Thyroid gland (tissue), 4 donors: ENCODE measurements around the gene TNIP3. TPM values are rescaled to one million over a fixed set of nuclear protein-coding genes. Genes with fewer than 3 reads are reported as not detected.

Experiments used
- DNase-seq, 2 donors: peaks; one replicate each; pipeline ENCODE4 v3.0.0-alpha.2; 2019
- H3K27ac ChIP-seq, 3 donors: fragments of 200-600 bp; sonication (generic); 1 replicate in 2 of 3; 2 replicates in 1 of 3; pipeline ENCODE4 v1.5.1; 2016 to 2019; ENCODE audit warnings: mild to moderate bottlenecking in 1 of 3, moderate library complexity in 1 of 3
- H3K27me3 ChIP-seq: fragments of 200-600 bp; sonication (generic); one replicate; pipeline ENCODE4 v1.5.1; 2019
- H3K36me3 ChIP-seq, 2 donors: fragments of 200-600 bp; sonication (generic); one replicate each; pipeline ENCODE4 v1.5.1; 2016 to 2019
- H3K4me1 ChIP-seq, 2 donors: fragments of 200-600 bp; sonication (generic); one replicate each; pipeline ENCODE4 v1.5.1; 2017 to 2019
- H3K4me3 ChIP-seq, 3 donors: fragments of 200-600 bp; sonication (generic); replicated peaks in 1 of 3; 1 replicate in 2 of 3; 2 replicates in 1 of 3; pipeline ENCODE4 v1.5.1; 2016; ENCODE audit warnings: mild to moderate bottlenecking in 1 of 3
- H3K9me3 ChIP-seq: fragments of 200-600 bp; sonication (generic); one replicate; pipeline ENCODE4 v1.5.1; 2017
- CTCF ChIP-seq, 6 experiments: fragments of 200-600 bp in 3 of 6; fragments of 450-650 bp in 3 of 6; sonication (generic) in 3 of 6; IDR thresholded peaks; one replicate each; pipeline ENCODE4 v1.5.1; 2016 to 2019; ENCODE audit warnings: antibody characterized with exemption in 6 of 6, mild to moderate bottlenecking in 2 of 6, inconsistent platforms in 1 of 6, moderate library complexity in 1 of 6
- POLR2A ChIP-seq, 2 donors: fragments of 450-650 bp; IDR thresholded peaks; one replicate each; pipeline ENCODE4 v1.6.1; 2017; ENCODE audit warnings: antibody characterized with exemption in 2 of 2, mild to moderate bottlenecking in 2 of 2, moderate library complexity in 1 of 2
- WGBS, 2 donors: methylation state at CpG; one replicate each; pipeline ENCODE4 v1.1.5; 2017; 5-methylcytosine and 5-hydroxymethylcytosine counted together
- intact Hi-C: fragments of 100-400 bp; cut with DNase I; formaldehyde crosslinking; loops from one replicate; pipeline ENCODE4 v1.15.1; 2023
- total RNA-seq, 4 donors: library from RNA; depleted of rRNA; stranded (reverse); fragments of >200 nt; gene quantifications; one replicate each; pipeline ENCODE4 v1.2.3, GENCODE V29; 2016

Gene TNIP3
- total RNA-seq, 4 donors from 2014 or later, result not detected

- H3K27me3 ChIP-seq, result no peaks in the 10 kb centered on the region
- 82 to 87% methylated on average over 7 of the region's 7 CpGs for WGBS, 2 donors
- H3K4me1 ChIP-seq, result no peaks in the 10 kb centered on the region
- no peak overlapping the region for H3K27ac ChIP-seq
- H3K9me3 ChIP-seq, result no peaks in the 10 kb centered on the region
- TF ChIP-seq CTCF (IDR thresholded peaks at IDR 0.05), result no peak
- no peak for TF ChIP-seq POLR2A (IDR thresholded peaks at IDR 0.05)
- H3K36me3 ChIP-seq, result no peaks in the 10 kb centered on the region
- H3K4me3 ChIP-seq, result no peak overlapping the region
- intact Hi-C loops, result no loop called here
- DNase-seq, result no peak
Measured at GRCh38 chr4:121139533-121140222, 24.4 kb downstream of the TNIP3 start.

GRCh38 chr4:121138039-121138825, 25.9 kb downstream of the TNIP3 start:
- intact Hi-C loops, result no loop called here

GRCh38 chr4:121130326-121130660, 33.8 kb downstream of the TNIP3 start:
- H3K27me3 ChIP-seq, result no peaks in the 10 kb centered on the region
- H3K36me3 ChIP-seq, result no peaks in the 10 kb centered on the region
- DNase-seq, result no peak
- WGBS, 2 donors, result 76 to 79% methylated on average over 4 of the region's 4 CpGs
- H3K4me1 ChIP-seq, result no peaks in the 10 kb centered on the region
- intact Hi-C loops, result no loop called here
- no peak overlapping the region for H3K27ac ChIP-seq
- no peaks in the 10 kb centered on the region for H3K9me3 ChIP-seq
- H3K4me3 ChIP-seq, result no peak overlapping the region
- no peak for TF ChIP-seq POLR2A (IDR thresholded peaks at IDR 0.05)
- TF ChIP-seq CTCF (IDR thresholded peaks at IDR 0.05), result no peak

More at GRCh38 chr4:121138039-121138825, 25.9 kb downstream of the TNIP3 start:
- H3K4me1 ChIP-seq, result no peaks in the 10 kb centered on the region
- no peak overlapping the region for H3K4me3 ChIP-seq
- no peak for TF ChIP-seq CTCF (IDR thresholded peaks at IDR 0.05)
- TF ChIP-seq POLR2A (IDR thresholded peaks at IDR 0.05), result no peak
- no peak overlapping the region for H3K27ac ChIP-seq
- H3K9me3 ChIP-seq, result no peaks in the 10 kb centered on the region
- H3K27me3 ChIP-seq, result no peaks in the 10 kb centered on the region
- no peaks in the 10 kb centered on the region for H3K36me3 ChIP-seq
- no peak for DNase-seq
- 91% methylated on average over 5 of the region's 5 CpGs for WGBS, 2 donors

GRCh38 chr4:121129606-121130325, 34.4 kb downstream of the TNIP3 start:
- H3K9me3 ChIP-seq, result no peaks in the 10 kb centered on the region
- no peaks in the 10 kb centered on the region for H3K36me3 ChIP-seq
- H3K27me3 ChIP-seq, result no peaks in the 10 kb centered on the region
- DNase-seq, result no peak
- WGBS, 2 donors, result 85 to 94% methylated on average over 4 of the region's 4 CpGs
- H3K4me3 ChIP-seq, result no peak overlapping the region
- no peaks in the 10 kb centered on the region for H3K4me1 ChIP-seq
- H3K27ac ChIP-seq, result no peak overlapping the region
- intact Hi-C loops, result no loop called here
- no peak for TF ChIP-seq CTCF (IDR thresholded peaks at IDR 0.05)
- TF ChIP-seq POLR2A (IDR thresholded peaks at IDR 0.05), result no peak
